Esophagus squamous epithelium (tissue), 5 donors: ENCODE data around the gene SAMD14. TPM values are rescaled to one million over a fixed set of nuclear protein-coding genes. Genes with fewer than 3 reads are reported as not detected.

Experiments used
- DNase-seq: peaks from one replicate; lab custom pipeline; 2025; lab: John Stamatoyannopoulos, UW
- H3K27ac ChIP-seq, 4 donors: fragments of 200-600 bp; sonication (generic); one replicate each; pipeline ENCODE4 v1.5.1; 2016 to 2019; ENCODE audit warnings: mild to moderate bottlenecking in 1 of 4
- H3K27me3 ChIP-seq, 4 donors: fragments of 200-600 bp; sonication (generic); 1 replicate in 3 of 4; 2 replicates in 1 of 4; pipeline versions ENCODE4 v1.5.1 to v1.6.0; 2017 to 2021; ENCODE audit warnings: antibody characterized with exemption in 1 of 4
- H3K36me3 ChIP-seq, 3 donors: fragments of 200-600 bp; sonication (generic); one replicate each; pipeline ENCODE4 v1.5.1; 2016 to 2019
- H3K4me1 ChIP-seq, 3 donors: fragments of 200-600 bp; sonication (generic); one replicate each; pipeline ENCODE4 v1.5.1; 2017 to 2019
- H3K4me3 ChIP-seq, 4 donors: fragments of 200-600 bp; sonication (generic); 1 replicate in 3 of 4; 2 replicates in 1 of 4; pipeline ENCODE4 v1.5.1; 2016 to 2019; ENCODE audit warnings: mild to moderate bottlenecking in 2 of 4, moderate library complexity in 1 of 4
- H3K9me3 ChIP-seq, 3 donors: fragments of 200-600 bp; sonication (generic); one replicate each; pipeline ENCODE4 v1.5.1; 2016 to 2019
- CTCF ChIP-seq, 6 experiments: fragments of 450-650 bp in 4 of 6; fragments of 200-600 bp in 2 of 6; sonication (generic) in 2 of 6; IDR thresholded peaks; one replicate each; pipeline ENCODE4 v1.5.1; 2016 to 2019; ENCODE audit warnings: antibody characterized with exemption in 6 of 6, mild to moderate bottlenecking in 4 of 6, moderate library complexity in 4 of 6
- POLR2A ChIP-seq, 4 donors: fragments of 450-650 bp; IDR thresholded peaks; one replicate each; pipeline ENCODE4 v1.6.1; 2017; ENCODE audit warnings: antibody characterized with exemption in 4 of 4, mild to moderate bottlenecking in 4 of 4, moderate library complexity in 3 of 4
- WGBS, 2 donors: methylation state at CpG; one replicate each; pipeline ENCODE4 v1.1.5; 2018; 5-methylcytosine and 5-hydroxymethylcytosine counted together
- intact Hi-C: fragments of 100-400 bp; cut with DNase I; formaldehyde crosslinking; loops from one replicate; pipeline ENCODE4 v1.15.0; 2022
- total RNA-seq, 4 donors: library from RNA; depleted of rRNA; stranded (reverse); fragments of >200 nt; gene quantifications; one replicate each; pipeline ENCODE4 v1.1.0, GENCODE V29; 2016
- donor health status: DM: yes; HTN: yes; CAD: no.

Gene SAMD14
- total RNA-seq, 4 donors from 2014 or later: 0.57 TPM; not detected in 3

DNA sequence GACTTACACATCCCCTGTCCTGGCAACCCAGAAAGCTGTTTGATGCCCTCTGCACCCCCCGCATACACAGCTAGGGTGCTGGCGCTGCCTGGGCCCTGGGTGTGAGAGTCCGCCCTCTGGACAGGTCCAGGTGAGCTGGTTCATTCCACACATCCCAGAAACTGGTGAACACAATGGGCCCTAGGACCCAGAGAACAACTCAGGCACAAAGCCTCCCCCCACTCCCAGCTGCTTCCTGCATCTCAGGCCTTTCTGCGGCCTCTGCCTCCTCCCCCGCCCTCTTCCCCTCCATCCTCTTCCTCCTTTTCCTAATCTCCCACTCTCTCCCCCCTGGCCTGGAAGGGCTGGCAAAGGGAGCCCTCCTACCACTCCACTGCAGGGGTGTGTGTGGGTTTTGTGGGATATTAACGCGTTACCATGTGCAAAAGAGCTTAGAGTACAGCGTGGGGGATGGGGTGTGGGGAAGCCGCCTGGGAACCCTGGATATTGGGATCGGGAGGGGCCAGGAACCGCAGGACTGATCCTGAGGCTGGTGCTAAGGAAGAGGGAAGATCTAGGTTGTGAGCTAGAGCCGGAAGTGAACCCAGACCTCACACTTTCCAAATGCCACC, 22.1 kb upstream of the SAMD14 start:
- intact Hi-C loops: no loop called here
- Histone ChIP-seq H3K9me3 (no peaks in the 10 kb centered on the region), H3K36me3 (no peaks in the 10 kb centered on the region), H3K4me1 (peaks cover 37 to 86% (median 46%) of the 10 kb centered on the region in 3 donors), H3K27ac (peak overlapping the region; percentile 93 to 95 (median 94)), H3K4me3 (peak overlapping the region; percentile 71 to 85 (median 82)), H3K27me3 (no peaks in the 10 kb centered on the region)
- DNase-seq: peak; percentile 46
- WGBS, 2 donors: 0% methylated on average over 9 of the region's 12 CpGs
- TF ChIP-seq CTCF (IDR thresholded peaks at IDR 0.05): peak in 2 of 6 experiments; percentile 12 to 13
- peak in 1 of 4 donors; percentile 15 for TF ChIP-seq POLR2A (IDR thresholded peaks at IDR 0.05)

- Histone ChIP-seq H3K4me1 (peaks cover 45 to 93% (median 53%) of the 10 kb centered on the region in 3 donors), H3K27ac (peak overlapping the region; percentile 93 to 95 (median 94)), H3K9me3 (no peaks in the 10 kb centered on the region), H3K36me3 (no peaks in the 10 kb centered on the region), H3K4me3 (peak overlapping the region; percentile 71 to 85 (median 82)), H3K27me3 (no peaks in the 10 kb centered on the region)
- TF ChIP-seq CTCF (IDR thresholded peaks at IDR 0.05) (peak in 5 of 6 experiments; percentile 32 to 81 (median 71)), POLR2A (IDR thresholded peaks at IDR 0.05) (peak in 1 of 4 donors; percentile 56)
- intact Hi-C loops: no loop called here
- WGBS, 2 donors: 0% methylated on average over 7 to 8 of the region's 40 CpGs
- peak; percentile 57 for DNase-seq
Observed at GRCh38 chr17:50151041-50151936, 21.3 kb upstream of the SAMD14 start.

DNA sequence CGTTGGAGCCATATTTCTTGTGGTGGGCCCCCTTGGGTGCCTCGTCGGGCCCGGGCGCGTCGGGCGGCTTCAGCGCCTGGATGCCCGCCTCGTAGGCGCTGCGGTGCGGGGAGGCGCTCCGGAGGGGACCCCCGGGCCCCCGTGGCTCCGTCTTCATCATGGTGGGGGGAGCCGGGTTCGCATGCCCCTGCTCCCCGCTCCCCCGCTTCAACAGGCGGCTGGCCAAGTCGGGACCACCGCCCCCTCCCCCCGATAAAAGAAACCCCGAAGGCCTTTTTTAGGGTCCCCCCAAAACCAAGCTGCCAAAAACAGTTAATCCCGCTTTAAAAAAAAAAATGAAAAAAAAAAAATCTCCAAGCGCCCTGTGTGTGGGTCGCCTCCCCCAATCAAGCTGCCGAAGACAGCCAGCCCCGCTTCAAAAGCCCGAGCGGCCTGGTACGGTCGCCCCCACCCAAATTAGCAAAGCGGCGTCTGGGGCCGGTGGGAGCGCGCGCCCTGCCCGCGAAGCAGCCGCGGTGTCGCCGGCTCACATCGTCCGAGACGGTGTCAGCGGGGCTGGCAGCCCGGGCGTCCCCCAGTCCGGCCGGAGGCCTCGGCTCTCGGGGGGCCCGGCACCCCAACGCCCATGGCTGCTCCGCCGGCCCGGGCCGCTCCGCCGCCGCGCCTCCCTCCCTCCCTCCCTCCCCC, 20.5 kb upstream of the SAMD14 start, which contains the start of gene PPP1R9B:
PPP1R9B (minus strand) TSS at position 324 of the 687 bp plus-strand sequence; CDS start at position 160, 164 bp downstream.
- peaks cover 51 to 93% (median 60%) of the 10 kb centered on the region in 3 donors for H3K4me1 ChIP-seq
- H3K9me3 ChIP-seq: no peaks in the 10 kb centered on the region
- H3K27ac ChIP-seq: peak within 1 kb of the TSS; percentile 93 to 95 (median 94)
- DNase-seq: no peak
- TF ChIP-seq CTCF (IDR thresholded peaks at IDR 0.05) (no peak), POLR2A (IDR thresholded peaks at IDR 0.05) (no peak)
- peak within 1 kb of the TSS; percentile 71 to 85 (median 82) for H3K4me3 ChIP-seq
- WGBS, 2 donors: 0 to 4% methylated on average over 1 to 5 of the region's 69 CpGs
- H3K27me3 ChIP-seq: no peaks in the 10 kb centered on the region
- H3K36me3 ChIP-seq: no peaks in the 10 kb centered on the region
- intact Hi-C loops: no loop called here

GRCh38 chr17:50149417-50150353, 19.7 kb upstream of the SAMD14 start:
- H3K4me3 ChIP-seq: peak overlapping the region; percentile 71 to 85 (median 82)
- H3K27ac ChIP-seq: peak overlapping the region; percentile 93 to 95 (median 94)
- peak in 1 of 4 donors; percentile 31 for TF ChIP-seq POLR2A (IDR thresholded peaks at IDR 0.05)
- peak in 1 of 6 experiments; percentile 30 for TF ChIP-seq CTCF (IDR thresholded peaks at IDR 0.05)
- no peak for DNase-seq
- peaks cover 0 to 8% (median 0%) of the 10 kb centered on the region in 3 donors for H3K36me3 ChIP-seq
- intact Hi-C loops: loop anchor here (2.0 kb wide), 1 partner anchor 55 kb away; the partner anchor contains the start of gene PDK2
- no peaks in the 10 kb centered on the region for H3K27me3 ChIP-seq
- 0% methylated on average over 16 to 31 of the region's 123 CpGs for WGBS, 2 donors
- peaks cover 51 to 93% (median 60%) of the 10 kb centered on the region in 3 donors for H3K4me1 ChIP-seq
- no peaks in the 10 kb centered on the region for H3K9me3 ChIP-seq
